H1 (cell line): ENCODE data around the gene ELOVL5. TPM values are rescaled to one million over a fixed set of nuclear protein-coding genes. Genes with fewer than 3 reads are reported as not detected.
"Not testable (repeated sequence)": the region's sequence is repeated elsewhere in the genome, so short reads cannot be mapped to it uniquely, and the experiment has no call there.

Experiments used
- CTCF ChIA-PET: fragments of 300-600 bp; sonication (Branson Sonifier 250); formaldehyde crosslinking; loops from one replicate; lab custom pipeline; 2021; ENCODE audit not compliant: partially characterized antibody; lab: Charles Lee
- POLR2A ChIA-PET: fragments of 300-600 bp; sonication (Branson Sonifier 250); formaldehyde crosslinking; loops from one replicate; lab custom pipeline; 2021; ENCODE audit warnings: inconsistent platforms; ENCODE audit not compliant: partially characterized antibody; lab: Charles Lee
- DNase-seq, 2 experiments: peaks; one replicate each; pipeline versions ENCODE4 v3.0.0 to v3.0.0-alpha.2; 2010 to 2022; ENCODE audit warnings: low spot score in 2 of 2, low read depth in 1 of 2, mixed read lengths in 1 of 2
- FAIRE-seq: peaks from 2 replicates; lab custom pipeline; 2011; peaks lifted over from hg19 to GRCh38; lab: Jason Lieb, UNC
- H2AFZ ChIP-seq: 2 replicates; pipeline ENCODE4 v1.8.1; 2012; ENCODE audit warnings: low read length, inconsistent platforms
- H2AK5ac ChIP-seq: 2 replicates; pipeline ENCODE4 v1.6.1; 2013; ENCODE audit warnings: low read depth, low read length
- H2BK120ac ChIP-seq: replicated peaks from 2 replicates; pipeline ENCODE3; 2013; ENCODE audit warnings: low read depth, low read length, inconsistent platforms
- H2BK12ac ChIP-seq: 2 replicates; pipeline ENCODE4 v1.6.1; 2013; ENCODE audit warnings: low read depth, low read length
- H2BK15ac ChIP-seq: 2 replicates; pipeline ENCODE4 v1.6.1; 2013; ENCODE audit warnings: low read length
- H2BK20ac ChIP-seq: 2 replicates; pipeline ENCODE4 v1.6.1; 2013; ENCODE audit warnings: low read length
- H2BK5ac ChIP-seq: 2 replicates; pipeline ENCODE4 v1.6.1; 2013; ENCODE audit warnings: low read depth, low read length
- H3K14ac ChIP-seq: 2 replicates; pipeline ENCODE4 v1.6.1; 2013; ENCODE audit warnings: inconsistent platforms; ENCODE audit not compliant: insufficient read length
- H3K18ac ChIP-seq: 2 replicates; pipeline ENCODE4 v1.6.1; 2013; ENCODE audit warnings: low read length; ENCODE audit errors: extremely low read depth
- H3K23ac ChIP-seq: 2 replicates; pipeline ENCODE4 v1.6.1; 2013; ENCODE audit warnings: inconsistent platforms; ENCODE audit not compliant: insufficient read length
- H3K23me2 ChIP-seq: 2 replicates; pipeline ENCODE4 v1.6.1; 2013; ENCODE audit warnings: low read depth, low read length
- H3K27ac ChIP-seq: 2 replicates; pipeline ENCODE4 v1.6.1; 2011; ENCODE audit warnings: low read depth, low read length, inconsistent platforms
- H3K27me3 ChIP-seq, 4 experiments: replicated peaks in 1 of 4; 1 replicate in 1 of 4; 2 replicates in 3 of 4; pipeline versions ENCODE4 v1.6.1 to v1.8.1; 2011 to 2013; ENCODE audit warnings: low read length in 3 of 4, mild to moderate bottlenecking in 3 of 4, inconsistent platforms in 2 of 4, mixed read lengths in 2 of 4, moderate library complexity in 1 of 4; ENCODE audit not compliant: control insufficient read depth in 3 of 4, insufficient read depth in 3 of 4; ENCODE audit errors: extremely low read depth in 1 of 4
- H3K36me3 ChIP-seq, 4 experiments: 2 replicates each; pipeline versions ENCODE4 v1.6.1 to v1.8.1; 2011 to 2013; ENCODE audit warnings: mild to moderate bottlenecking in 4 of 4, low read length in 3 of 4, moderate library complexity in 2 of 4, control low read depth in 1 of 4, inconsistent platforms in 1 of 4; ENCODE audit not compliant: insufficient read depth in 4 of 4, control insufficient read depth in 2 of 4
- H3K4ac ChIP-seq: replicated peaks from 2 replicates; pipeline ENCODE3; 2013; ENCODE audit warnings: low read length, low read depth, mixed read lengths, inconsistent platforms; ENCODE audit not compliant: insufficient read length
- H3K4me1 ChIP-seq, 4 experiments: replicated peaks in 1 of 4; 1 replicate in 1 of 4; 2 replicates in 3 of 4; pipeline versions ENCODE4 v1.6.1 to v1.8.1; 2011 to 2013; ENCODE audit warnings: low read length in 3 of 4, inconsistent platforms in 2 of 4, mixed read lengths in 1 of 4; ENCODE audit not compliant: insufficient read depth in 4 of 4, control insufficient read depth in 3 of 4
- H3K4me2 ChIP-seq, 2 experiments: 2 replicates each; pipeline versions ENCODE4 v1.6.1 to v1.8.1; 2011 to 2013; ENCODE audit warnings: low read depth in 2 of 2, low read length in 2 of 2, control low read depth in 1 of 2, inconsistent platforms in 1 of 2, mild to moderate bottlenecking in 1 of 2; ENCODE audit not compliant: insufficient read depth in 1 of 2
- H3K4me3 ChIP-seq, 4 experiments: fragments of 200-600, 300-600 bp in 1 of 4; sonication (generic), shearing (Covaris generic), sonication (Bioruptor Twin) in 1 of 4; 2 replicates each; pipeline versions ENCODE4 v1.5.1 to v1.8.1; 2011 to 2016; ENCODE audit warnings: low read length in 4 of 4, low read depth in 3 of 4, control low read depth in 2 of 4, inconsistent platforms in 2 of 4, mild to moderate bottlenecking in 2 of 4, mixed read lengths in 1 of 4, moderate library complexity in 1 of 4; ENCODE audit not compliant: insufficient read depth in 2 of 4; ENCODE audit errors: extremely low read depth in 1 of 4
- H3K56ac ChIP-seq: replicated peaks from 2 replicates; pipeline ENCODE3; 2013; ENCODE audit warnings: low read depth, mild to moderate bottlenecking, mixed read lengths, low read length, inconsistent platforms; ENCODE audit not compliant: insufficient read length
- H3K79me1 ChIP-seq: 2 replicates; pipeline ENCODE4 v1.6.1; 2013; ENCODE audit warnings: low read depth, low read length, control low read depth
- H3K79me2 ChIP-seq, 2 experiments: 2 replicates each; pipeline versions ENCODE4 v1.6.1 to v1.8.1; 2012 to 2013; ENCODE audit warnings: low read length in 2 of 2, mild to moderate bottlenecking in 2 of 2, inconsistent platforms in 1 of 2; ENCODE audit not compliant: insufficient read depth in 2 of 2, control insufficient read depth in 1 of 2
- H3K9ac ChIP-seq, 4 experiments: replicated peaks in 1 of 4; 1 replicate in 1 of 4; 2 replicates in 3 of 4; pipeline versions ENCODE4 v1.6.1 to v1.8.1; 2011 to 2013; ENCODE audit warnings: low read depth in 3 of 4, low read length in 3 of 4, control low read depth in 2 of 4, mild to moderate bottlenecking in 2 of 4, moderate library complexity in 2 of 4, inconsistent platforms in 1 of 4; ENCODE audit errors: extremely low read depth in 1 of 4
- H3K9me3 ChIP-seq, 2 experiments: 2 replicates each; pipeline versions ENCODE4 v1.6.1 to v1.8.1; 2012 to 2013; ENCODE audit warnings: mild to moderate bottlenecking in 2 of 2, moderate library complexity in 2 of 2, control low read depth in 1 of 2, inconsistent platforms in 1 of 2, low read depth in 1 of 2, low read length in 1 of 2, mixed read lengths in 1 of 2; ENCODE audit not compliant: insufficient read depth in 2 of 2
- H4K20me1 ChIP-seq, 2 experiments: replicated peaks in 1 of 2; 2 replicates each; pipeline versions ENCODE3 to v1.8.1; 2011 to 2013; ENCODE audit warnings: inconsistent platforms in 2 of 2, low read length in 2 of 2, mild to moderate bottlenecking in 1 of 2; ENCODE audit not compliant: insufficient read depth in 2 of 2, control insufficient read depth in 1 of 2
- H4K5ac ChIP-seq: 2 replicates; pipeline ENCODE4 v1.6.1; 2013; ENCODE audit warnings: low read length, low read depth, mixed read lengths, inconsistent platforms; ENCODE audit not compliant: insufficient read length
- H4K8ac ChIP-seq: 2 replicates; pipeline ENCODE4 v1.8.0; 2013; ENCODE audit warnings: mild to moderate bottlenecking, moderate library complexity, low read length, inconsistent platforms; ENCODE audit not compliant: insufficient read depth; ENCODE audit errors: extremely low read depth
- H4K91ac ChIP-seq: replicated peaks from 2 replicates; pipeline ENCODE3; 2013; ENCODE audit warnings: low read length, mixed read lengths, inconsistent platforms; ENCODE audit not compliant: insufficient read length
- WGBS, 2 experiments: shearing (Covaris generic) in 1 of 2; methylation state at CpG; one replicate each; pipeline versions ENCODE4 v1.1.6 to v1.1.7; 2013 to 2015; ENCODE audit warnings: low lambda C conversion rate in 2 of 2, mixed read lengths in 2 of 2, inconsistent platforms in 1 of 2, low coverage in 1 of 2, missing lambda C conversion rate in 1 of 2; ENCODE audit not compliant: insufficient replicate concordance in 2 of 2, insufficient coverage in 1 of 2, insufficient read length in 1 of 2; ENCODE audit errors: extremely low coverage in 1 of 2, missing lambda C conversion rate in 1 of 2; 5-methylcytosine and 5-hydroxymethylcytosine counted together
- polyA plus RNA-seq, 7 experiments: library from polyadenylated mRNA; depleted of rRNA in 3 of 7; stranded (reverse) in 5 of 7; unstranded in 2 of 7; fragments of >200 nt in 5 of 7; fragments of 200-250 nt in 2 of 7; gene quantifications; 1 replicate in 5 of 7; 2 replicates in 1 of 7; 4 replicates in 1 of 7; pipeline versions ENCODE4 v1.2.1 to v1.2.3, GENCODE V29; 2011 to 2013; ENCODE audit warnings: missing spikeins in 2 of 7, mixed read lengths in 2 of 7
- total RNA-seq: library from RNA; stranded (reverse); fragmentation: NEBNext Ultra II Directional; extraction: Animal tissue kit (Norgen Biotek cat#: 25700); gene quantifications from 2 replicates; pipeline ENCODE4 v1.2.1, GENCODE V29; 2021

The ELOVL5 gene
- total and polyA plus RNA-seq, 2 of the 8 experiments (the other 6 are each of a cell fraction or from before 2014, with no cell fraction given) = 113 to 156 TPM

GRCh38 chr6:53346049-53346448, 2.7 kb downstream of the ELOVL5 start:
- H4K91ac ChIP-seq, H3K4me3 ChIP-seq, H2BK120ac ChIP-seq, FAIRE-seq, H4K8ac ChIP-seq, H2BK5ac ChIP-seq, H3K56ac ChIP-seq, H3K23ac ChIP-seq, H2AFZ ChIP-seq, H3K36me3 ChIP-seq, CTCF ChIA-PET, H3K4ac ChIP-seq, H3K9me3 ChIP-seq, H4K5ac ChIP-seq, H2BK12ac ChIP-seq, H3K27ac ChIP-seq, DNase-seq, H2AK5ac ChIP-seq, H3K14ac ChIP-seq, H3K4me2 ChIP-seq, H3K23me2 ChIP-seq, H3K18ac ChIP-seq, H2BK15ac ChIP-seq, H3K9ac ChIP-seq, H3K4me1 ChIP-seq, H2BK20ac ChIP-seq: not testable (repeated sequence)
- POLR2A ChIA-PET = interaction anchor here (8.2 kb wide), 1 partner anchor 15 kb away, joined by 49 read pairs; no protein-coding TSS in a partner anchor
- 92% methylated on average over 5 of the region's 5 CpGs; no CpG with 5 or more reads in 1 of the 2 experiments for WGBS, 2 experiments
- Histone ChIP-seq H3K79me1 (peaks cover 11% of the 10 kb centered on the region), H3K27me3 (peaks cover 0 to 11% (median 7%) of the 10 kb centered on the region in 4 experiments; a peak in 4 of 7 replicates), H4K20me1 (peaks cover 30 to 40% of the 10 kb centered on the region in 2 experiments), H3K79me2 (peaks cover 55 to 70% of the 10 kb centered on the region in 2 experiments)
